Mesenchymal stem cell (in vitro differentiated cells and primary cell): ENCODE measurements around the gene ZNF385A.

Experiments used
- DNase-seq: peaks from one replicate; pipeline ENCODE4 v3.0.0-alpha.2; 2013
- H2AFZ ChIP-seq: one replicate; pipeline ENCODE4 v1.6.1; 2013; ENCODE audit warnings: low read depth, mild to moderate bottlenecking, control low read depth, inconsistent platforms, low read length, moderate library complexity
- H2AK5ac ChIP-seq: 2 replicates; pipeline ENCODE4 v1.6.1; 2013; ENCODE audit warnings: low read length, moderate library complexity, mild to moderate bottlenecking, inconsistent platforms; ENCODE audit not compliant: severe bottlenecking
- H2BK120ac ChIP-seq: one replicate; pipeline ENCODE4 v1.6.1; 2013; ENCODE audit warnings: low read depth, mild to moderate bottlenecking, inconsistent platforms, low read length, moderate library complexity
- H2BK12ac ChIP-seq, 2 experiments: one replicate each; pipeline ENCODE4 v1.6.1; 2013; ENCODE audit warnings: inconsistent platforms in 2 of 2, low read length in 2 of 2, mild to moderate bottlenecking in 2 of 2, moderate library complexity in 2 of 2, control low read depth in 1 of 2
- H2BK15ac ChIP-seq: one replicate; pipeline ENCODE4 v1.6.1; 2013; ENCODE audit warnings: mild to moderate bottlenecking, low read depth, inconsistent platforms; ENCODE audit not compliant: poor library complexity, severe bottlenecking
- H2BK5ac ChIP-seq: 2 replicates; pipeline ENCODE4 v1.6.1; 2013; ENCODE audit warnings: low read depth, mild to moderate bottlenecking, low read length, control low read depth, inconsistent platforms; ENCODE audit not compliant: poor library complexity, severe bottlenecking
- H3K14ac ChIP-seq, 2 experiments: one replicate each; pipeline ENCODE4 v1.6.1; 2013; ENCODE audit warnings: inconsistent platforms in 2 of 2, low read length in 2 of 2, control low read depth in 1 of 2, mild to moderate bottlenecking in 1 of 2, moderate library complexity in 1 of 2
- H3K18ac ChIP-seq, 2 experiments: one replicate each; pipeline ENCODE4 v1.6.1; 2013; ENCODE audit warnings: inconsistent platforms in 2 of 2, low read length in 2 of 2, control low read depth in 1 of 2, low read depth in 1 of 2, mild to moderate bottlenecking in 1 of 2
- H3K23ac ChIP-seq, 2 experiments: one replicate each; pipeline ENCODE4 v1.6.1; 2013; ENCODE audit warnings: inconsistent platforms in 2 of 2, low read length in 2 of 2, mild to moderate bottlenecking in 2 of 2, moderate library complexity in 2 of 2, control low read depth in 1 of 2
- H3K27ac ChIP-seq: 2 replicates; pipeline ENCODE4 v1.5.1; 2013; ENCODE audit warnings: mild to moderate bottlenecking, moderate library complexity, low read length, control low read depth, inconsistent platforms; ENCODE audit not compliant: poor library complexity, severe bottlenecking
- H3K27me3 ChIP-seq, 2 experiments: 2 replicates each; pipeline versions ENCODE4 v1.6.1 to v1.7.0; 2013; ENCODE audit warnings: low read length in 2 of 2, mild to moderate bottlenecking in 2 of 2, moderate library complexity in 2 of 2, control low read depth in 1 of 2, inconsistent platforms in 1 of 2; ENCODE audit not compliant: control insufficient read depth in 1 of 2, insufficient read depth in 1 of 2
- H3K36me3 ChIP-seq, 2 experiments: 2 replicates each; pipeline versions ENCODE4 v1.6.1 to v1.7.0; 2013; ENCODE audit warnings: low read length in 2 of 2, control low read depth in 1 of 2, inconsistent platforms in 1 of 2, low read depth in 1 of 2, mild to moderate bottlenecking in 1 of 2; ENCODE audit not compliant: insufficient read depth in 2 of 2, control insufficient read depth in 1 of 2
- H3K4ac ChIP-seq, 2 experiments: one replicate each; pipeline ENCODE4 v1.6.1; 2013; ENCODE audit warnings: inconsistent platforms in 2 of 2, low read length in 2 of 2, mild to moderate bottlenecking in 2 of 2, moderate library complexity in 2 of 2, control low read depth in 1 of 2, low read depth in 1 of 2
- H3K4me1 ChIP-seq: 2 replicates; pipeline ENCODE4 v1.6.1; 2013; ENCODE audit warnings: low read depth, low read length, control low read depth; ENCODE audit not compliant: control insufficient read depth, insufficient read depth
- H3K4me2 ChIP-seq: 2 replicates; pipeline ENCODE4 v1.6.1; 2013; ENCODE audit warnings: low read length, mild to moderate bottlenecking, inconsistent platforms; ENCODE audit not compliant: poor library complexity, severe bottlenecking
- H3K4me3 ChIP-seq, 2 experiments: 2 replicates each; pipeline versions ENCODE4 v1.5.1 to v1.7.0; 2013; ENCODE audit warnings: low read length in 2 of 2, mild to moderate bottlenecking in 2 of 2, control low read depth in 1 of 2, low read depth in 1 of 2; ENCODE audit not compliant: insufficient read depth in 1 of 2
- H3K79me1 ChIP-seq: replicated peaks from 2 replicates; pipeline ENCODE4 v1.6.1; 2013; ENCODE audit warnings: mild to moderate bottlenecking, control low read depth, low read length, inconsistent platforms; ENCODE audit not compliant: poor library complexity, severe bottlenecking
- H3K9ac ChIP-seq: 2 replicates; pipeline ENCODE4 v1.7.0; 2013; ENCODE audit warnings: mild to moderate bottlenecking, low read length, moderate library complexity
- H3K9me3 ChIP-seq: 2 replicates; pipeline ENCODE4 v1.7.0; 2013; ENCODE audit warnings: mild to moderate bottlenecking, low read length; ENCODE audit not compliant: control insufficient read depth
- H4K8ac ChIP-seq: one replicate; pipeline ENCODE4 v1.6.1; 2013; ENCODE audit warnings: inconsistent platforms, mild to moderate bottlenecking, low read length, moderate library complexity
- H4K91ac ChIP-seq: one replicate; pipeline ENCODE4 v1.6.1; 2013; ENCODE audit warnings: mild to moderate bottlenecking, low read length, inconsistent platforms
- WGBS: methylation state at CpG from one replicate; pipeline ENCODE4 v1.1.7; 2013; ENCODE audit warnings: mixed read lengths; 5-methylcytosine and 5-hydroxymethylcytosine counted together

Gene ZNF385A

GRCh38 chr12:54411391-54412241, 27.1 kb upstream of the ZNF385A start:
- Histone ChIP-seq H2AFZ (no peak overlapping the region), H3K14ac (no peak overlapping the region), H3K36me3 (peaks cover 35 to 47% of the 10 kb centered on the region in 2 experiments), H4K91ac (peak overlapping the region; percentile 25), H3K4me3 (peak overlapping the region in 1 of 2 experiments; percentile 17), H4K8ac (peak overlapping the region; percentile 43), H3K18ac (peak overlapping the region; percentile 63 to 67), H3K9ac (peak overlapping the region; percentile 75), H3K4me2 (no peak overlapping the region), H2BK12ac (peak overlapping the region in 1 of 2 experiments; percentile 12), H3K4ac (peak overlapping the region in 1 of 2 experiments; percentile 3), H3K27me3 (no peaks in the 10 kb centered on the region), H2BK120ac (no peak overlapping the region), H2BK15ac (no peak overlapping the region), H3K27ac (peak overlapping the region; percentile 33), H3K9me3 (no peaks in the 10 kb centered on the region), H3K4me1 (peaks cover 28% of the 10 kb centered on the region), H3K79me1 (peaks cover 33% of the 10 kb centered on the region), H2AK5ac (no peak overlapping the region), H2BK5ac (no peak overlapping the region), H3K23ac (no peak overlapping the region)
- DNase-seq = peak; percentile 97
- 37% methylated on average over 10 of the region's 10 CpGs for WGBS

GRCh38 chr12:54409267-54409666, 24.7 kb upstream of the ZNF385A start:
- peaks cover 43% of the 10 kb centered on the region for H3K79me1 ChIP-seq
- H3K14ac ChIP-seq = no peak overlapping the region
- no peak overlapping the region for H2AFZ ChIP-seq
- H3K9ac ChIP-seq = peak overlapping the region; percentile 17
- H4K8ac ChIP-seq = peak overlapping the region; percentile 27
- H3K4me3 ChIP-seq = no peak overlapping the region
- no peak overlapping the region for H2BK15ac ChIP-seq
- WGBS = 100% methylated on average over 8 of the region's 8 CpGs
- H3K27me3 ChIP-seq = no peaks in the 10 kb centered on the region
- H3K18ac ChIP-seq = no peak overlapping the region
- no peak for DNase-seq
- no peak overlapping the region for H3K27ac ChIP-seq
- no peak overlapping the region for H4K91ac ChIP-seq
- H3K4me1 ChIP-seq = peaks cover 22% of the 10 kb centered on the region
- H3K36me3 ChIP-seq = peaks cover 54 to 69% of the 10 kb centered on the region in 2 experiments
- no peak overlapping the region for H2BK5ac ChIP-seq
- H3K9me3 ChIP-seq = no peaks in the 10 kb centered on the region
- H3K23ac ChIP-seq = no peak overlapping the region
- H2BK12ac ChIP-seq = no peak overlapping the region
- H2BK120ac ChIP-seq = no peak overlapping the region
- H2AK5ac ChIP-seq = no peak overlapping the region
- H3K4ac ChIP-seq = no peak overlapping the region
- no peak overlapping the region for H3K4me2 ChIP-seq

- peak overlapping the region; percentile 40 for H3K9ac ChIP-seq
- no peak overlapping the region for H4K8ac ChIP-seq
- H2AK5ac ChIP-seq = no peak overlapping the region
- H3K4me1 ChIP-seq = peaks cover 8% of the 10 kb centered on the region
- WGBS = 87% methylated on average over 5 of the region's 5 CpGs
- H3K9me3 ChIP-seq = no peaks in the 10 kb centered on the region
- H3K4ac ChIP-seq = no peak overlapping the region
- H2AFZ ChIP-seq = no peak overlapping the region
- H3K18ac ChIP-seq = no peak overlapping the region
- no peak overlapping the region for H4K91ac ChIP-seq
- no peak overlapping the region for H3K14ac ChIP-seq
- no peak overlapping the region for H3K27ac ChIP-seq
- no peaks in the 10 kb centered on the region for H3K27me3 ChIP-seq
- no peak overlapping the region for H3K4me2 ChIP-seq
- no peak overlapping the region for H2BK120ac ChIP-seq
- H3K4me3 ChIP-seq = no peak overlapping the region
- H3K79me1 ChIP-seq = peaks cover 39% of the 10 kb centered on the region
- no peak overlapping the region for H2BK5ac ChIP-seq
- DNase-seq = no peak
- no peak overlapping the region for H2BK12ac ChIP-seq
- H3K23ac ChIP-seq = no peak overlapping the region
- H3K36me3 ChIP-seq = peaks cover 68 to 80% of the 10 kb centered on the region in 2 experiments
- H2BK15ac ChIP-seq = no peak overlapping the region
Observed at GRCh38 chr12:54407183-54407905, 22.8 kb upstream of the ZNF385A start.

- no peak overlapping the region for H3K4me3 ChIP-seq
- no peaks in the 10 kb centered on the region for H3K27me3 ChIP-seq
- no peak overlapping the region for H2AK5ac ChIP-seq
- no peak overlapping the region for H2BK120ac ChIP-seq
- no peaks in the 10 kb centered on the region for H3K9me3 ChIP-seq
- H3K79me1 ChIP-seq = peaks cover 41% of the 10 kb centered on the region
- H3K18ac ChIP-seq = no peak overlapping the region
- no peak overlapping the region for H2BK5ac ChIP-seq
- no peaks in the 10 kb centered on the region for H3K4me1 ChIP-seq
- H2AFZ ChIP-seq = no peak overlapping the region
- H2BK12ac ChIP-seq = no peak overlapping the region
- H2BK15ac ChIP-seq = no peak overlapping the region
- no peak overlapping the region for H4K91ac ChIP-seq
- no peak overlapping the region for H3K27ac ChIP-seq
- no peak for DNase-seq
- peak overlapping the region; percentile 44 for H3K9ac ChIP-seq
- no peak overlapping the region for H3K23ac ChIP-seq
- WGBS = 98% methylated on average over 6 of the region's 7 CpGs
- peak overlapping the region; percentile 13 for H4K8ac ChIP-seq
- peaks cover 81 to 94% of the 10 kb centered on the region in 2 experiments for H3K36me3 ChIP-seq
- H3K14ac ChIP-seq = no peak overlapping the region
- H3K4ac ChIP-seq = no peak overlapping the region
- no peak overlapping the region for H3K4me2 ChIP-seq
Observed at GRCh38 chr12:54405573-54405972, 21.0 kb upstream of the ZNF385A start.
